GM21360 (cell line): Measurements from ENCODE around the gene TMEM184A.
A peak's percentile ranks its signal among the peaks of the same experiment; 100 is the strongest.
"Not testable (repeated sequence)": the region's sequence is repeated elsewhere in the genome, so short reads cannot be mapped to it uniquely, and the experiment has no call there.

Experiments
- ATAC-seq: cut with Tn5 transposase; IDR thresholded peaks from one replicate; pipeline ENCODE4 v1.9.1; 2021; ENCODE audit warnings: mild to moderate bottlenecking, moderate library complexity; ENCODE audit not compliant: unreplicated experiment

The TMEM184A gene

GRCh38 chr7:1590887-1591286, 34.9 kb upstream of the TMEM184A start:
- ATAC-seq: no peak

DNA sequence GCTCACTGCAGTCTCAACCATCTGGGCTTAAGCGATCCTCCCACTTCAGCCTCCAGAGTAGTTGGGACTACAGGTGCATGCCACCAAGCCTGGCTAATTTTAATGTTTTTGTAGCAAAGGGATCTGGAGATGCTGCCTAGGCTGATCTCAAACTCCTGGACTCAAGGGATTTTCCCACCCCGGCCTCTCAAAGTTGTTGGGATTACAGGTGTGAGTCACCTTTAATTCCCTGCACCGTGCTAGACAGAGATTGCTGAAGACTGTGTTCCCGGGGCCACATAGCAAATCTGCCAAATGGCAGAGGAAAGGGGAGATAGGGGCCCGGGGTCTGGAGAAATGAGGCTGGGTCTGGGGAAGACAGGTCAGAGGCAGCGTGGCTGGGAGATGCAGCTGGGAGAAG, 34.5 kb upstream of the TMEM184A start:
- no peak for ATAC-seq

DNA sequence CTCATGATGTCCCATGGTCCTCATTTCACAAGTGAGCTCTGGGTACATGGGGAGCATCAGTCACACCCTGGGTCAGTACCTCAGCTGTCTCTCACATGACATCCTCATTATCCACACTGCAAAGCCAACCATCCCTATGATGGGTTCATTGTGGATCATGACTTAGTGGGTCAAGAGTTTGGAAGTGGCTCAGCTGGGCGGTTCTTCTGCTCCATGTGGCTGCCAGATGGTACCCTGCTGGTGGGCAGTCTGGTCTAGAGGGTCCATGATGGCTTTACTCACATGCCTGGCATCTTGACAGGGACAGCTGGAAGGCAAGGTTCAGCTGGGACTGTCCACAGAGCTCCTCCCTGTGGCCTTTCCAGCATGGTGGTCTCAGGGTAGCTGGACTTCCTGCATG, 33.0 kb upstream of the TMEM184A start:
- ATAC-seq: no peak

DNA sequence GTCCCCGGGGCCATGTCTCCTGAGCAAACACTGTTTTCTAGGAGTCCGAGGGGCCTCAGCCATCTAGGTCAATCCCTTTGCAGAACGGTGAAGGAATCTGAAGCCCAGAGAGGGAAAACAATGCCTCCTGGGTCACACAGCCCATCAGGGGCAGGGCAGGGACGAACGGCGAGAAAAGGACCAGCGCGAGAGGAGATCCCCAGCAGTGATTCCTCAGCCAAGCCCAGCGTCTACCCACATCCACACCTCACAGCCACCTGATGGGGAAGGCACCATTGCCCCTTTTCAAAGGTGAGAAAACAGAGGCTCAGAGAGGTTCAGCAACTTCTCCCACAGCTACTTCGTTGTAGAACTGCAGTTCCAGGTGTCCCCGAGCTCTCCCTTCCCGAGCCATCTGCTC, 31.7 kb upstream of the TMEM184A start:
- no peak for ATAC-seq

DNA sequence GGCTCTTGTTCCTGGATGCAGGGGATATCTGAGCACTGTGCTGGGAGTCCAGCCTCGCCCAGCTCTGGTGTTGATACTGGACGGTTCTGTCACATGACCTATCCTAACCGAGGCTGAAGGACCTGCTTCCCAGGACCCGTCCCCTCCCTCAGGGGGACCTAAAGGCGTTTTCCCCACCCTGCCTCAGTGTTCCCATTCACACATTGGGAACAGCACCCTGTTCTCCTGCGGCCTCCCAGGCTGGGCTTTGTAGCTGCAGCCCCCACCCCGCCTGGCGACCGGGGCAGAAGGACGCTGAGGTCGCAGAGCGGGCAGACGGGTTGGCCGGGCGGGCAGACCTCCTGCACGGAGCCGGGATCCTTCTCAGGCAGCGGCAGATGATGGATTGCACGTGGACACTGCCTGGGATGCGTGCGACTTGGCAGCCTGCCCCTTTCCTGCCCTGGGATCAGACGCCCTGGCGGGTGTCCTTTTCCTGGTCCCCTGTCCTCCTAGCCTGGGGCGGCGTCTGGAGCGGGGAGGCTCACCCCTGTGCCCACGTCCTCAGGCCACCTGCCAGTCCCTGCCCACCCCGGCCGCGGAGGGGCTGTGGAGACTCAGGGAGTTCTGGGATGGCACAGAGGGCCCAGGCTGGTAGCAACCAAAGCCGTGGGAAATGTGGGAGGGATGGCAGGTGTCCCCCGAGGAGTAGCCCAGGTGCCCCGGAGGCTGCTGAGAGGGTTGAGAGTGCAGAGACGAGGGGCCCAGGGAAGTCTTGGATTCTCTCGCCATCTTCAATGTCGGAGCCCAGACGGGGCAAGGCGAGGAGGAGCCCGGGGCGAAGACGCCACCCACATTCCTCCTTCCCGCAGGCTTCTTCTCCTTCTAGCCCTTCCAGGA, 31.1 kb upstream of the TMEM184A start:
- no peak for ATAC-seq

- ATAC-seq: no peak
Observed at GRCh38 chr7:1586126-1586826, 30.3 kb upstream of the TMEM184A start.

GRCh38 chr7:1585142-1585981, 29.4 kb upstream of the TMEM184A start:
- no peak for ATAC-seq

- no peak for ATAC-seq
Observed at GRCh38 chr7:1584700-1585099, 28.7 kb upstream of the TMEM184A start.

- not testable (repeated sequence) for ATAC-seq
Observed at GRCh38 chr7:1583241-1583930, 27.4 kb upstream of the TMEM184A start.

- ATAC-seq: no peak
Observed at GRCh38 chr7:1580422-1581030, 24.5 kb upstream of the TMEM184A start.

DNA sequence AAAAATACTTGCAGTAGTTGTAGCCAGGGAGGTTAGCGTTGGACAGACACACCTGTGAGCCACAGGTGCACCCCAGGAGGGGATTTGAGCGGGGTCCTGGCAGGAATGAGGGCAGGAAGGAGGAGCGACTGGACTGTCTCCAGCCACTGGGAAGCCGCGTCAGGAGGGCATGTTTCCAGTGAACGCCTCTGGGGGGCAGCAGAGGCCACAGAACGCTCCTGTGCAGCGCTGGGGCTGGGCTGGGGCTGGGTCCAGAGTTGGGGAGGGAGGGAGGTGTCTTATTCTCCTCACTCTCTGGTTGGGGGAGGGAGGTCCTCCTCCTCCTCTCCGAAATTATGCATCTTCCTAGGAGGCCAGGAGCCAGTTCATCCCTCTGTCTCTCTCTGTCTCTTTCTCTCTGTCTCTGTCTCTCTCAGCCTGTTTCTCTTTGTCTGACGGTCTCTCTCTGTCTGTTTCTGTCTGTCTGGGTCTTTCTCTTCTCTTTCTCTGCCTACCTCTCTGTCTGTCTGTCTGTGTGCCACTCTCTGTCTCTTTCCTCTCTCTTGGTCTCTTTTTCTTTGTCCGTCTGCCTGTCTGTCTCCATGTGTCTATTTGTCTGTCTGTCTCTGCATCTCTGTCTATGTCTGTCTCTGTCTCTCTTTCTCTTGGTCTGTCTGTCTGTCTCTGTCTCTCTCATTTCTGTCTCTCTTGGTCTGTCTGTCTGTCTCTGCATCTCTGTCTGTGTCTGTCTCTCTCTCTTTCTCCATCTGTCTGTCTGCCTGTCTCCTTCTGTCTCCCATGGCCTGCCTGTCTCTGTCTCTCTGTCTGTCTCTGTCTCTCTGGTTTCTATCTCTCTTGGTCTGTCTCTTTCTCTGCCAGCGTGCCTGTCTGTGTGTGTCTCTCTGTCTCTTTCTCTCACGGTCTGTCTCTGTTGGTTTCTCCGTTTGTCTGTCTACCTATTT, 23.7 kb upstream of the TMEM184A start:
- ATAC-seq: peak; percentile 51

DNA sequence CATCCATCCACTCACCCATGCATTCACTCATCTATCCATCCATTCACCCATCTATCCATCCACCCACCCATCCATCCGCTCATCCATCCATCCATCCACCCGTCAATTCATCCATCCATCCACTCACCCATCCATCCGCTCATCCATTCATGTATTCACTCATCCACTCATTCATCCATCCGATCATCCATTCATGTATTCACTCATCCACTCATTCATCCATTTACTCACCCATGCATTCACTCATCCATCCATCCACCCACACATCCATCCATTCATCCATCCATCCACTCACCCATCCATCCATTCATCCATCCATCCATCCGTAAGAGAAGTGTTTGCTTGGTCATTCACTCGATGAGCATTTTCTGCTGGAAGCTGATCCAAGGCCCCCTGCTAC, 22.5 kb upstream of the TMEM184A start:
- no peak for ATAC-seq

- ATAC-seq: no peak
Observed at GRCh38 chr7:1576521-1577253, 20.7 kb upstream of the TMEM184A start.

DNA sequence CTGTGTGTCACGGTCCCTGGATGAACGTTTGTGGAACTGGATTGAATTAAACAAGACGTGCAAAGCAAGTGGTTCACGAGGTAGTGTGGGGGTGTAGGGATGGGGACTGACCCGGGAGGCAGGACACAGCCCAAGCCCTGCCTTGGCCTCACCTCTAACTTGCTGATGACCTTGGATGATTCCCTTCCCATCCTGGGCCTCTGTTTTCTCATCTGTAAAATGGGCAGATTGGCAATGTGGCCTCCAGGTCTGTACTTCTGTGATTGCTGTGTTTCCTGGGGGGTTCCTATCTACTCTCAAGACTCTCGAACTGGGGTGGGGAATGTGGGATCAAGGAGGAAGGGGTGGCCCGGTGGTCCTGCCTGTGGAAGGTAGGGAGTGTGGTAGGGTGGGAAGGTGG, 19.8 kb upstream of the TMEM184A start:
- no peak for ATAC-seq

GRCh38 chr7:1572111-1572822, 16.3 kb upstream of the TMEM184A start:
- ATAC-seq: no peak

- peak; percentile 74 for ATAC-seq
Observed at GRCh38 chr7:1569833-1570632, 14.0 kb upstream of the TMEM184A start, which contains the start of gene PSMG3. PSMG3 (minus strand) TSS chr7:1570032; CDS start chr7:1569339, 693 bp downstream.

- ATAC-seq: no peak
Observed at GRCh38 chr7:1569440-1569832, 13.4 kb upstream of the TMEM184A start.
